Endothelial cell (in vitro differentiated cells): ENCODE measurements around the gene SLC35F6. TPM values are rescaled to one million over a fixed set of nuclear protein-coding genes. Genes with fewer than 3 reads are reported as not detected.

Source experiments
- DNase-seq: peaks from one replicate; pipeline ENCODE4 v3.0.0; 2021; ENCODE audit warnings: low spot score
- H3K27ac Mint-ChIP-seq: one replicate; pipeline ENCODE4 v1.8.0; 2021; ENCODE audit warnings: mixed read lengths, inconsistent platforms; ENCODE audit not compliant: unreplicated experiment
- H3K27me3 Mint-ChIP-seq: one replicate; pipeline ENCODE4 v1.8.0; 2021; ENCODE audit warnings: mild to moderate bottlenecking, moderate library complexity, mixed read lengths, inconsistent platforms; ENCODE audit not compliant: unreplicated experiment
- H3K36me3 Mint-ChIP-seq: one replicate; pipeline ENCODE4 v1.8.0; 2021; ENCODE audit warnings: mild to moderate bottlenecking, low read depth, mixed read lengths, inconsistent platforms; ENCODE audit not compliant: unreplicated experiment
- H3K4me1 Mint-ChIP-seq: one replicate; pipeline ENCODE4 v1.8.0; 2021; ENCODE audit warnings: mild to moderate bottlenecking, mixed read lengths, inconsistent platforms; ENCODE audit not compliant: unreplicated experiment
- H3K4me3 Mint-ChIP-seq: one replicate; pipeline ENCODE4 v1.8.0; 2021; ENCODE audit warnings: mild to moderate bottlenecking, mixed read lengths, inconsistent platforms; ENCODE audit not compliant: unreplicated experiment
- H3K9me3 Mint-ChIP-seq: one replicate; pipeline ENCODE4 v1.8.0; 2021; ENCODE audit warnings: mixed read lengths, inconsistent platforms; ENCODE audit not compliant: unreplicated experiment
- CTCF ChIP-seq: fragments of 200-600 bp; sonication (generic); IDR thresholded peaks from one replicate; pipeline ENCODE4 v1.5.0; 2021; ENCODE audit warnings: antibody characterized with exemption; ENCODE audit not compliant: unreplicated experiment
- total RNA-seq: library from RNA; stranded (reverse); fragmentation: NEBNext Ultra II Directional; extraction: Animal tissue kit (Norgen Biotek cat#: 25700); gene quantifications from one replicate; pipeline ENCODE4 v1.2.1, GENCODE V29; 2021; ENCODE audit not compliant: unreplicated experiment

The SLC35F6 gene
- total RNA-seq, 1 donor from 2014 or later = 23.8 TPM

GRCh38 chr2:26778507-26778906, 14.4 kb downstream of the SLC35F6 start:
- DNase-seq = no peak
- Mint-ChIP-seq H3K4me3 (no peak overlapping the region), H3K4me1 (no peaks in the 10 kb centered on the region), H3K27me3 (peaks cover 4% of the 10 kb centered on the region), H3K36me3 (peaks cover 13% of the 10 kb centered on the region), H3K27ac (no peak overlapping the region), H3K9me3 (no peaks in the 10 kb centered on the region)
- TF ChIP-seq CTCF = no peak

- TF ChIP-seq CTCF = no peak
- H3K4me3 Mint-ChIP-seq = no peak overlapping the region
- DNase-seq = no peak
- H3K27ac Mint-ChIP-seq = no peak overlapping the region
- H3K27me3 Mint-ChIP-seq = peaks cover 4% of the 10 kb centered on the region
- no peaks in the 10 kb centered on the region for H3K4me1 Mint-ChIP-seq
- no peaks in the 10 kb centered on the region for H3K9me3 Mint-ChIP-seq
- peaks cover 13% of the 10 kb centered on the region for H3K36me3 Mint-ChIP-seq
These were observed 16.2 kb downstream of the SLC35F6 start for GRCh38 chr2:26780203-26780760.

- no peak for TF ChIP-seq CTCF
- H3K4me3 Mint-ChIP-seq = no peak overlapping the region
These were observed 19.0 kb downstream of the SLC35F6 start for GRCh38 chr2:26782876-26783704.

GRCh38 chr2:26784570-26785234, 20.6 kb downstream of the SLC35F6 start:
- H3K27me3 Mint-ChIP-seq = peaks cover 2% of the 10 kb centered on the region
- no peak overlapping the region for H3K27ac Mint-ChIP-seq
- H3K36me3 Mint-ChIP-seq = peaks cover 6% of the 10 kb centered on the region
- peaks cover 10% of the 10 kb centered on the region for H3K4me1 Mint-ChIP-seq
- no peak for TF ChIP-seq CTCF
- peak overlapping the region; percentile 86 for H3K4me3 Mint-ChIP-seq
- DNase-seq = no peak
- H3K9me3 Mint-ChIP-seq = no peaks in the 10 kb centered on the region

More at GRCh38 chr2:26782876-26783704, 19.0 kb downstream of the SLC35F6 start:
- DNase-seq = no peak
- H3K27ac Mint-ChIP-seq = no peak overlapping the region
- peaks cover 2% of the 10 kb centered on the region for H3K27me3 Mint-ChIP-seq
- peaks cover 4% of the 10 kb centered on the region for H3K4me1 Mint-ChIP-seq
- H3K36me3 Mint-ChIP-seq = peaks cover 3% of the 10 kb centered on the region
- no peaks in the 10 kb centered on the region for H3K9me3 Mint-ChIP-seq
